GM10248 (cell line): ENCODE data around the gene SHROOM3.
"Not testable (repeated sequence)": the region's sequence is repeated elsewhere in the genome, so short reads cannot be mapped to it uniquely, and the experiment has no call there.

ENCODE experiments used
- CTCF ChIA-PET: fragments of 300-600 bp; sonication (Branson Sonifier 250); formaldehyde crosslinking; extraction: SDS; loops from one replicate; lab custom pipeline; 2021; ENCODE audit warnings: antibody characterized with exemption; lab: Yijun Ruan, JAX
- POLR2A ChIA-PET: fragments of 350-650 bp; sonication (Branson Sonifier 250); formaldehyde crosslinking; extraction: SDS; loops from one replicate; lab custom pipeline; 2020; ENCODE audit warnings: antibody characterized with exemption; lab: Yijun Ruan, JAX
- DNase-seq: peaks from one replicate; pipeline ENCODE4 v3.0.0; 2012; ENCODE audit errors: extremely low spot score
- CTCF ChIP-seq: IDR thresholded peaks from 2 replicates; pipeline ENCODE4 v1.5.1; 2012; ENCODE audit warnings: mild to moderate bottlenecking, low read depth; ENCODE audit errors: extremely low read depth, missing control alignments, control extremely low read depth

Gene SHROOM3

GRCh38 chr4:76718831-76719230, 283.8 kb downstream of the SHROOM3 start:
- ChIA-PET POLR2A (no interaction called here), CTCF (interaction anchor here (0.8 to 0.9 kb wide), 2 partner anchors 9 to 19 kb away, joined by 3 read pairs; no protein-coding TSS in a partner anchor)
- no peak for TF ChIP-seq CTCF
- DNase-seq = no peak

- ChIA-PET POLR2A (no interaction called here), CTCF (no interaction called here)
- no peak for TF ChIP-seq CTCF
- no peak for DNase-seq
Observed at GRCh38 chr4:76720121-76720520, 285.1 kb downstream of the SHROOM3 start.

- DNase-seq, POLR2A ChIA-PET: not testable (repeated sequence)
- CTCF ChIA-PET = interaction anchor here (0.8 to 2.4 kb wide), 3 partner anchors 10 to 19 kb away, joined by 3 to 7 read pairs (median 3); no protein-coding TSS in a partner anchor
Observed at GRCh38 chr4:76722146-76722545, 287.1 kb downstream of the SHROOM3 start.

GRCh38 chr4:76722838-76723237, 287.8 kb downstream of the SHROOM3 start:
- TF ChIP-seq CTCF = no peak

GRCh38 chr4:76723373-76723772, 288.3 kb downstream of the SHROOM3 start:
- CTCF ChIA-PET = interaction anchor here (1.1 to 2.4 kb wide), 5 partner anchors 10 to 29 kb away, joined by 3 to 9 read pairs (median 5); no protein-coding TSS in a partner anchor
- POLR2A ChIA-PET = interaction anchor here (0.7 kb wide), 1 partner anchor 29 kb away, joined by 3 read pairs; no protein-coding TSS in a partner anchor
- peak; percentile 23 for TF ChIP-seq CTCF
- DNase-seq = no peak

More at GRCh38 chr4:76722838-76723237, 287.8 kb downstream of the SHROOM3 start:
- POLR2A ChIA-PET = interaction anchor here (0.7 kb wide), 1 partner anchor 28 kb away, joined by 3 read pairs; no protein-coding TSS in a partner anchor
- CTCF ChIA-PET = interaction anchor here (0.8 to 2.4 kb wide), 5 partner anchors 9 to 20 kb away, joined by 3 to 9 read pairs (median 5); no protein-coding TSS in a partner anchor
- no peak for DNase-seq

GRCh38 chr4:76723924-76724323, 288.9 kb downstream of the SHROOM3 start:
- no peak for TF ChIP-seq CTCF
- POLR2A ChIA-PET = no interaction called here
- CTCF ChIA-PET = interaction anchor here (1.1 to 1.8 kb wide), 4 partner anchors 11 to 34 kb away, joined by 3 to 9 read pairs (median 4); no protein-coding TSS in a partner anchor
- no peak for DNase-seq

- POLR2A ChIA-PET = no interaction called here
- no peak for DNase-seq
- CTCF ChIA-PET = interaction anchor here (1.4 kb wide), 1 partner anchor 33 kb away, joined by 3 read pairs; no protein-coding TSS in a partner anchor
Observed at GRCh38 chr4:76725039-76725438, 290.0 kb downstream of the SHROOM3 start.

More at GRCh38 chr4:76725039-76725438, 290.0 kb downstream of the SHROOM3 start:
- TF ChIP-seq CTCF = no peak
